Osteoblast (primary cell): Measurements from ENCODE around the gene KLHL29. TPM values are rescaled to one million over a fixed set of nuclear protein-coding genes. Genes with fewer than 3 reads are reported as not detected.

Experiments used
- DNase-seq: peaks from one replicate; pipeline ENCODE4 v3.0.0; 2011; ENCODE audit warnings: low spot score, mixed read lengths; ENCODE audit not compliant: insufficient read length; ENCODE audit errors: missing footprints
- H2AFZ ChIP-seq: 2 replicates; pipeline ENCODE4 v1.6.0; 2011; ENCODE audit warnings: mild to moderate bottlenecking, low read length
- H3K27ac ChIP-seq: 2 replicates; pipeline ENCODE4 v1.5.1; 2011; ENCODE audit warnings: mild to moderate bottlenecking, low read depth, low read length, moderate library complexity
- H3K27me3 ChIP-seq: 2 replicates; pipeline ENCODE4 v1.6.0; 2012; ENCODE audit warnings: mild to moderate bottlenecking, control low read depth, inconsistent platforms, low read length, moderate library complexity; ENCODE audit not compliant: insufficient read depth
- H3K36me3 ChIP-seq: 2 replicates; pipeline ENCODE4 v1.5.1; 2011; ENCODE audit warnings: mild to moderate bottlenecking, low read length, control low read depth, moderate library complexity; ENCODE audit not compliant: insufficient read depth
- H3K4me1 ChIP-seq: 2 replicates; pipeline ENCODE4 v1.5.1; 2011; ENCODE audit warnings: mild to moderate bottlenecking, low read length, control low read depth, moderate library complexity; ENCODE audit not compliant: insufficient read depth
- H3K4me2 ChIP-seq: 2 replicates; pipeline ENCODE4 v1.6.0; 2011; ENCODE audit warnings: mild to moderate bottlenecking, low read length; ENCODE audit not compliant: insufficient read depth
- H3K4me3 ChIP-seq: fragments of 200-600 bp; sonication (generic); 3 replicates; pipeline ENCODE4 v1.5.1; 2012; ENCODE audit warnings: mild to moderate bottlenecking, low read length, inconsistent platforms; ENCODE audit not compliant: insufficient read depth
- H3K79me2 ChIP-seq: 2 replicates; pipeline ENCODE4 v1.6.0; 2012; ENCODE audit warnings: mild to moderate bottlenecking, low read length, control low read depth, inconsistent platforms; ENCODE audit not compliant: insufficient read depth
- H3K9me3 ChIP-seq: 2 replicates; pipeline ENCODE4 v1.5.1; 2011; ENCODE audit warnings: low read depth, low read length, control low read depth
- H4K20me1 ChIP-seq: 2 replicates; pipeline ENCODE4 v1.6.0; 2012; ENCODE audit warnings: mild to moderate bottlenecking, low read length, control low read depth; ENCODE audit not compliant: insufficient read depth
- total RNA-seq: library from RNA; depleted of rRNA; stranded (reverse); fragments of >200 nt; gene quantifications from 2 replicates; pipeline ENCODE4 v1.2.3, GENCODE V29; 2012
- TF ChIP-seq, protein P1 (sequence below): IDR thresholded peaks from 2 replicates; pipeline ENCODE4 v1.5.1; 2011; ENCODE audit warnings: mild to moderate bottlenecking, low read depth, low read length, moderate library complexity; ENCODE audit errors: extremely low read depth

Gene KLHL29
- total RNA-seq, 1 donor: 3.3 TPM

DNA sequence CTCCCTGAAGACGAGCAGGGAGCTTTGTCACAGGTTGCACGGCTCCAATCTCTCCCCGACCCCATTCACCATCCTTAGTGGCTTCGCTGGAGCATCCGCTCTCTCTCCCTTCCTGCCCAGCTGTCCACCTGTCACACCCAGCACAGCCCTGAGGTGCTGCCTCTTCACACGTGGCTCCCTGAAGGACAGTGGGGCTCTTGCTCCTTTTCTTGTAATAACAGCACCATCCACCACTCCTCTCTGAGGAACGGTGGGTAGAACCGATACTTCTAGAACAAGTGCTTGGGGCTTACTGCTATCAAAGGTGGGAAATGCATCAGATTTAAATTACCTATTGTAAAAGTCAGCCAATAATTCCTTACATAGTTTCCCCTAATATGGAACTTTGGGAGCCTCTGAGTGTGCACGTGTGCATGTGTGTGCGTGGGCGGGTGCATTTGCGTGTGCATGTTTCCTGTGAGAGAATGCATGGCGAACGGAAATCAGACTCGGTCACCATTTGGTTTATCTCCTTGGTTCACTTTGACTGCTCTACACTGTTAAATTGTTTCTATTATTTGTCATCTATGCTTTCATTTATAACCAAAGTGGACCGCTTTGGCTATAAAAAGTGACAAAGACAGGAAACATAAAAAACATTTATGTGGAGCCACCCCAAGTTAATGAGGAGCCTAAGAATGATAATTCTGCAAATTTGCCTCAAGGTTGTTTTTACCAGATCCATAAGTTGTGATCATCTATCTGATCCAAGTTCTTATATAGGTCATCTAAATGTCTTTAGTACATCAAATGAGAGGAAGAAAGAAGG lies 39.1 kb downstream of the KLHL29 start:
- Histone ChIP-seq H2AFZ (no peak overlapping the region), H3K4me3 (no peak overlapping the region), H4K20me1 (no peaks in the 10 kb centered on the region), H3K27me3 (no peaks in the 10 kb centered on the region), H3K79me2 (no peaks in the 10 kb centered on the region), H3K4me2 (no peak overlapping the region), H3K27ac (no peak overlapping the region), H3K9me3 (no peaks in the 10 kb centered on the region), H3K4me1 (peaks cover 16% of the 10 kb centered on the region), H3K36me3 (no peaks in the 10 kb centered on the region)
- no peak for DNase-seq
- TF ChIP-seq, protein P1, sequence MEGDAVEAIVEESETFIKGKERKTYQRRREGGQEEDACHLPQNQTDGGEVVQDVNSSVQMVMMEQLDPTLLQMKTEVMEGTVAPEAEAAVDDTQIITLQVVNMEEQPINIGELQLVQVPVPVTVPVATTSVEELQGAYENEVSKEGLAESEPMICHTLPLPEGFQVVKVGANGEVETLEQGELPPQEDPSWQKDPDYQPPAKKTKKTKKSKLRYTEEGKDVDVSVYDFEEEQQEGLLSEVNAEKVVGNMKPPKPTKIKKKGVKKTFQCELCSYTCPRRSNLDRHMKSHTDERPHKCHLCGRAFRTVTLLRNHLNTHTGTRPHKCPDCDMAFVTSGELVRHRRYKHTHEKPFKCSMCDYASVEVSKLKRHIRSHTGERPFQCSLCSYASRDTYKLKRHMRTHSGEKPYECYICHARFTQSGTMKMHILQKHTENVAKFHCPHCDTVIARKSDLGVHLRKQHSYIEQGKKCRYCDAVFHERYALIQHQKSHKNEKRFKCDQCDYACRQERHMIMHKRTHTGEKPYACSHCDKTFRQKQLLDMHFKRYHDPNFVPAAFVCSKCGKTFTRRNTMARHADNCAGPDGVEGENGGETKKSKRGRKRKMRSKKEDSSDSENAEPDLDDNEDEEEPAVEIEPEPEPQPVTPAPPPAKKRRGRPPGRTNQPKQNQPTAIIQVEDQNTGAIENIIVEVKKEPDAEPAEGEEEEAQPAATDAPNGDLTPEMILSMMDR: no peak

- Histone ChIP-seq H3K27ac (no peak overlapping the region), H3K36me3 (no peaks in the 10 kb centered on the region), H3K4me1 (peaks cover 12% of the 10 kb centered on the region), H3K79me2 (no peaks in the 10 kb centered on the region), H3K4me3 (no peak overlapping the region), H3K9me3 (no peaks in the 10 kb centered on the region), H3K4me2 (no peak overlapping the region), H3K27me3 (no peaks in the 10 kb centered on the region), H4K20me1 (no peaks in the 10 kb centered on the region), H2AFZ (no peak overlapping the region)
- TF ChIP-seq, protein P1: no peak
- no peak for DNase-seq
Measured at GRCh38 chr2:23425338-23425871, 40.4 kb downstream of the KLHL29 start.

- Histone ChIP-seq H3K4me2 (no peak overlapping the region), H3K79me2 (no peaks in the 10 kb centered on the region), H3K36me3 (no peaks in the 10 kb centered on the region), H3K27ac (no peak overlapping the region), H3K4me1 (peaks cover 15% of the 10 kb centered on the region), H3K4me3 (no peak overlapping the region), H3K9me3 (no peaks in the 10 kb centered on the region), H3K27me3 (no peaks in the 10 kb centered on the region), H2AFZ (no peak overlapping the region), H4K20me1 (peaks cover 1% of the 10 kb centered on the region)
- TF ChIP-seq, protein P1: no peak
- DNase-seq: no peak
Measured at GRCh38 chr2:23425885-23426262, 40.9 kb downstream of the KLHL29 start.

- TF ChIP-seq, protein P1: no peak
- Histone ChIP-seq H3K27me3 (no peaks in the 10 kb centered on the region), H3K9me3 (no peaks in the 10 kb centered on the region), H2AFZ (no peak overlapping the region), H3K4me1 (peaks cover 15% of the 10 kb centered on the region), H3K79me2 (no peaks in the 10 kb centered on the region), H3K27ac (no peak overlapping the region), H4K20me1 (peaks cover 2% of the 10 kb centered on the region), H3K4me3 (no peak overlapping the region), H3K4me2 (no peak overlapping the region), H3K36me3 (no peaks in the 10 kb centered on the region)
- no peak for DNase-seq
Measured at GRCh38 chr2:23426263-23426905, 41.4 kb downstream of the KLHL29 start.
